Neuronal stem cell (in vitro differentiated cells): ENCODE data around the gene ZNF106.

Source experiments
- DNase-seq: peaks from one replicate; pipeline ENCODE4 v3.0.0-alpha.2; 2013; ENCODE audit warnings: low spot score
- H2AFZ ChIP-seq: one replicate; pipeline ENCODE4 v1.6.1; 2013; ENCODE audit warnings: mild to moderate bottlenecking, low read length, inconsistent platforms
- H2AK5ac ChIP-seq: 2 replicates; pipeline ENCODE4 v1.6.1; 2013; ENCODE audit warnings: low read depth, mild to moderate bottlenecking, inconsistent platforms, low read length, moderate library complexity, mixed read lengths
- H2BK120ac ChIP-seq: 2 replicates; pipeline ENCODE4 v1.6.1; 2013; ENCODE audit warnings: low read depth, mild to moderate bottlenecking, inconsistent platforms, low read length, moderate library complexity, mixed read lengths
- H2BK12ac ChIP-seq: one replicate; pipeline ENCODE4 v1.6.1; 2013; ENCODE audit warnings: low read length, inconsistent platforms
- H2BK15ac ChIP-seq: 2 replicates; pipeline ENCODE4 v1.6.1; 2013; ENCODE audit warnings: mild to moderate bottlenecking, low read length, inconsistent platforms, mixed read lengths
- H2BK5ac ChIP-seq: one replicate; pipeline ENCODE4 v1.6.1; 2013; ENCODE audit warnings: inconsistent platforms, mild to moderate bottlenecking, low read length, moderate library complexity
- H3K14ac ChIP-seq: one replicate; pipeline ENCODE4 v1.6.1; 2013; ENCODE audit warnings: low read length, inconsistent platforms
- H3K18ac ChIP-seq: 2 replicates; pipeline ENCODE4 v1.6.1; 2013; ENCODE audit warnings: low read length, inconsistent platforms
- H3K23ac ChIP-seq: 2 replicates; pipeline ENCODE4 v1.6.1; 2013; ENCODE audit warnings: low read depth, mild to moderate bottlenecking, mixed read lengths, low read length, inconsistent platforms; ENCODE audit not compliant: poor library complexity
- H3K27ac ChIP-seq: replicated peaks from 3 replicates; pipeline ENCODE4 v1.5.1; 2013; ENCODE audit warnings: low read length, inconsistent platforms
- H3K27me3 ChIP-seq, 3 experiments: 2 replicates each; pipeline ENCODE4 v1.6.1; 2013; ENCODE audit warnings: low read length in 3 of 3, mild to moderate bottlenecking in 2 of 3, inconsistent platforms in 1 of 3, low read depth in 1 of 3, mixed read lengths in 1 of 3, moderate library complexity in 1 of 3; ENCODE audit not compliant: control insufficient read depth in 3 of 3, insufficient read depth in 3 of 3
- H3K36me3 ChIP-seq, 2 donors: replicated peaks in 1 of 2; 2 replicates each; pipeline ENCODE4 v1.6.1; 2013; ENCODE audit warnings: low read length in 2 of 2; ENCODE audit not compliant: control insufficient read depth in 2 of 2, insufficient read depth in 2 of 2
- H3K4ac ChIP-seq: 2 replicates; pipeline ENCODE4 v1.6.1; 2013; ENCODE audit warnings: inconsistent platforms, mild to moderate bottlenecking, low read length, moderate library complexity
- H3K4me1 ChIP-seq, 2 donors: 1 replicate in 1 of 2; 2 replicates in 1 of 2; pipeline ENCODE4 v1.6.1; 2013; ENCODE audit warnings: low read length in 2 of 2, low read depth in 1 of 2; ENCODE audit not compliant: control insufficient read depth in 2 of 2, insufficient read depth in 1 of 2
- H3K4me2 ChIP-seq: one replicate; pipeline ENCODE4 v1.6.1; 2013; ENCODE audit warnings: mild to moderate bottlenecking, low read length, inconsistent platforms; ENCODE audit not compliant: insufficient read depth, poor library complexity, severe bottlenecking
- H3K4me3 ChIP-seq, 2 donors: 2 replicates each; pipeline ENCODE4 v1.5.1; 2013; ENCODE audit warnings: low read length in 2 of 2, mild to moderate bottlenecking in 2 of 2, inconsistent platforms in 1 of 2, moderate library complexity in 1 of 2
- H3K79me1 ChIP-seq: one replicate; pipeline ENCODE4 v1.6.1; 2013; ENCODE audit warnings: low read depth, mild to moderate bottlenecking, inconsistent platforms, low read length, moderate library complexity
- H3K9ac ChIP-seq: one replicate; pipeline ENCODE4 v1.6.1; 2013; ENCODE audit warnings: mild to moderate bottlenecking, low read depth, low read length, inconsistent platforms; ENCODE audit not compliant: poor library complexity
- H3K9me3 ChIP-seq, 2 donors: replicated peaks in 1 of 2; 2 replicates each; pipeline versions ENCODE3 to v1.6.1; 2013; ENCODE audit warnings: low read length in 2 of 2, mild to moderate bottlenecking in 2 of 2, inconsistent platforms in 1 of 2, low read depth in 1 of 2, mixed read lengths in 1 of 2, moderate library complexity in 1 of 2; ENCODE audit not compliant: control insufficient read depth in 2 of 2, insufficient read depth in 1 of 2
- H4K8ac ChIP-seq: one replicate; pipeline ENCODE4 v1.6.1; 2013; ENCODE audit warnings: low read depth, mild to moderate bottlenecking, inconsistent platforms, low read length, moderate library complexity
- H4K91ac ChIP-seq: one replicate; pipeline ENCODE4 v1.6.1; 2013; ENCODE audit warnings: low read length, low read depth, mild to moderate bottlenecking, inconsistent platforms; ENCODE audit not compliant: poor library complexity
- WGBS, 2 donors: extraction: QIAGEN DNeasy Blood & Tissue Kit; methylation state at CpG; one replicate each; pipeline ENCODE4 v1.1.7; 2013; ENCODE audit warnings: missing lambda C conversion rate in 2 of 2, mixed read lengths in 1 of 2; ENCODE audit not compliant: insufficient read length in 2 of 2, insufficient replicate concordance in 1 of 2; ENCODE audit errors: extremely low coverage in 2 of 2; 5-methylcytosine and 5-hydroxymethylcytosine counted together

ZNF106 gene

GRCh38 chr15:42392309-42393024 is 98.5 kb downstream of the ZNF106 start:
- H2AFZ ChIP-seq: peak overlapping the region; percentile 61
- no peak overlapping the region for H3K4ac ChIP-seq
- no CpG with 5 or more reads among the region's 11 CpGs for WGBS, 2 donors
- no peaks in the 10 kb centered on the region for H3K9me3 ChIP-seq
- H3K9ac ChIP-seq: no peak overlapping the region
- no peaks in the 10 kb centered on the region for H3K4me1 ChIP-seq
- H3K27ac ChIP-seq: no peak overlapping the region
- no peak overlapping the region for H3K4me2 ChIP-seq
- no peaks in the 10 kb centered on the region for H3K79me1 ChIP-seq
- H2BK5ac ChIP-seq: no peak overlapping the region
- no peak overlapping the region for H4K91ac ChIP-seq
- no peak overlapping the region for H3K14ac ChIP-seq
- no peak overlapping the region for H4K8ac ChIP-seq
- no peak overlapping the region for H3K4me3 ChIP-seq
- H3K36me3 ChIP-seq: no peaks in the 10 kb centered on the region
- no peak overlapping the region for H2BK12ac ChIP-seq
- no peak overlapping the region for H2BK15ac ChIP-seq
- no peak overlapping the region for H3K23ac ChIP-seq
- no peak overlapping the region for H2AK5ac ChIP-seq
- no peak overlapping the region for H2BK120ac ChIP-seq
- no peak for DNase-seq
- H3K27me3 ChIP-seq: no peaks in the 10 kb centered on the region
- H3K18ac ChIP-seq: no peak overlapping the region

- no peak overlapping the region for H2BK120ac ChIP-seq
- H3K9me3 ChIP-seq: no peaks in the 10 kb centered on the region
- no peak overlapping the region for H4K91ac ChIP-seq
- H2BK12ac ChIP-seq: no peak overlapping the region
- peak overlapping the region; percentile 18 for H2AFZ ChIP-seq
- no peak overlapping the region for H4K8ac ChIP-seq
- H3K9ac ChIP-seq: no peak overlapping the region
- no peak overlapping the region for H3K27ac ChIP-seq
- H3K79me1 ChIP-seq: no peaks in the 10 kb centered on the region
- no peak overlapping the region for H2BK15ac ChIP-seq
- no peaks in the 10 kb centered on the region for H3K27me3 ChIP-seq
- DNase-seq: no peak
- H3K23ac ChIP-seq: no peak overlapping the region
- no peak overlapping the region for H2BK5ac ChIP-seq
- no peak overlapping the region for H3K14ac ChIP-seq
- H3K36me3 ChIP-seq: no peaks in the 10 kb centered on the region
- no peak overlapping the region for H2AK5ac ChIP-seq
- no peak overlapping the region for H3K18ac ChIP-seq
- H3K4ac ChIP-seq: no peak overlapping the region
- no peak overlapping the region for H3K4me3 ChIP-seq
- no peaks in the 10 kb centered on the region for H3K4me1 ChIP-seq
- no CpG with 5 or more reads among the region's 8 CpGs for WGBS, 2 donors
- no peak overlapping the region for H3K4me2 ChIP-seq
Observed at GRCh38 chr15:42387603-42388002, 103.3 kb downstream of the ZNF106 start.

GRCh38 chr15:42385980-42386700 is 104.8 kb downstream of the ZNF106 start:
- H3K4me2 ChIP-seq: no peak overlapping the region
- no CpG with 5 or more reads among the region's 12 CpGs for WGBS, 2 donors
- H2BK15ac ChIP-seq: no peak overlapping the region
- peak overlapping the region; percentile 81 for H2AFZ ChIP-seq
- H3K79me1 ChIP-seq: no peaks in the 10 kb centered on the region
- H3K36me3 ChIP-seq: no peaks in the 10 kb centered on the region
- no peak overlapping the region for H4K91ac ChIP-seq
- H2BK120ac ChIP-seq: no peak overlapping the region
- no peak overlapping the region for H3K4me3 ChIP-seq
- no peaks in the 10 kb centered on the region for H3K27me3 ChIP-seq
- no peak for DNase-seq
- no peaks in the 10 kb centered on the region for H3K4me1 ChIP-seq
- H3K23ac ChIP-seq: no peak overlapping the region
- no peak overlapping the region for H3K18ac ChIP-seq
- H3K4ac ChIP-seq: no peak overlapping the region
- H2BK12ac ChIP-seq: no peak overlapping the region
- no peak overlapping the region for H3K14ac ChIP-seq
- H3K9me3 ChIP-seq: no peaks in the 10 kb centered on the region
- H3K27ac ChIP-seq: no peak overlapping the region
- H2AK5ac ChIP-seq: no peak overlapping the region
- no peak overlapping the region for H3K9ac ChIP-seq
- no peak overlapping the region for H2BK5ac ChIP-seq
- H4K8ac ChIP-seq: no peak overlapping the region

GRCh38 chr15:42385206-42385979 is 105.5 kb downstream of the ZNF106 start:
- no peak overlapping the region for H4K91ac ChIP-seq
- no peak overlapping the region for H3K18ac ChIP-seq
- H2AFZ ChIP-seq: peak overlapping the region; percentile 81
- no peak overlapping the region for H2BK120ac ChIP-seq
- no peak overlapping the region for H3K14ac ChIP-seq
- H4K8ac ChIP-seq: no peak overlapping the region
- H3K4ac ChIP-seq: no peak overlapping the region
- WGBS, 2 donors: no CpG with 5 or more reads among the region's 5 CpGs
- no peak overlapping the region for H2BK5ac ChIP-seq
- no peak overlapping the region for H3K27ac ChIP-seq
- no peak overlapping the region for H3K4me3 ChIP-seq
- no peaks in the 10 kb centered on the region for H3K9me3 ChIP-seq
- no peaks in the 10 kb centered on the region for H3K4me1 ChIP-seq
- H2BK15ac ChIP-seq: no peak overlapping the region
- no peak overlapping the region for H2AK5ac ChIP-seq
- H3K79me1 ChIP-seq: no peaks in the 10 kb centered on the region
- DNase-seq: peak; percentile 36
- no peaks in the 10 kb centered on the region for H3K36me3 ChIP-seq
- no peak overlapping the region for H3K23ac ChIP-seq
- no peaks in the 10 kb centered on the region for H3K27me3 ChIP-seq
- no peak overlapping the region for H2BK12ac ChIP-seq
- no peak overlapping the region for H3K4me2 ChIP-seq
- no peak overlapping the region for H3K9ac ChIP-seq
